ENCODE data around the gene NMNAT3. TPM values are rescaled to one million over a fixed set of nuclear protein-coding genes. Genes with fewer than 3 reads are reported as not detected.

Gene NMNAT3
- total RNA-seq, 2 donors from 2014 or later, result 1.2 to 1.6 TPM

DNA sequence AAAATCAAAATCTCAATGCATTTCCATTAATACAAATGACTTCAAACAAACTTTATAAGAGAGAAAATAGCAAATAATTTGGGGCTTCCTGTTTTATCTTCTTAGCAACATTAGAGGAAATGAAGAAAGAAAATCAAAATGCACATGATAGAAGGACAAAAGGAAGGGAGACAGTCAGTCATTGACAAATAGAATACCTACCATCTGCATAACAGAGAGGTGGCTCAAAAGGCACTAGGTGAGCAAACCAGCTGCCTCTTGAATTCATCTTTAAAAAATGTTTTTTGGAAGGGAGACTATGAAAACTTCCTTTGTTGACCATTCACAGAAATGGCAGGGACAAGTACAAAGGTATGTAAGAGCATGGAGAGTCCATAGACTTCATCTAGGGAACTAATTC is 9.4 kb downstream of the NMNAT3 start:
- no peaks in the 10 kb centered on the region for H3K36me3 Mint-ChIP-seq (ENCODE audit: low read depth)
- H3K27ac ChIP-seq (ENCODE audit: low read depth, low read length), result no peak overlapping the region
- no peaks in the 10 kb centered on the region for H3K4me1 ChIP-seq (ENCODE audit: control insufficient read depth, insufficient read depth, low read length)
- no peaks in the 10 kb centered on the region for H3K9me3 Mint-ChIP-seq
- peaks cover 4% of the 10 kb centered on the region for H3K27me3 Mint-ChIP-seq (ENCODE audit: insufficient read depth)
- H3K4me3 ChIP-seq (ENCODE audit: low read length), result no peak overlapping the region
- TF ChIP-seq, protein P1, sequence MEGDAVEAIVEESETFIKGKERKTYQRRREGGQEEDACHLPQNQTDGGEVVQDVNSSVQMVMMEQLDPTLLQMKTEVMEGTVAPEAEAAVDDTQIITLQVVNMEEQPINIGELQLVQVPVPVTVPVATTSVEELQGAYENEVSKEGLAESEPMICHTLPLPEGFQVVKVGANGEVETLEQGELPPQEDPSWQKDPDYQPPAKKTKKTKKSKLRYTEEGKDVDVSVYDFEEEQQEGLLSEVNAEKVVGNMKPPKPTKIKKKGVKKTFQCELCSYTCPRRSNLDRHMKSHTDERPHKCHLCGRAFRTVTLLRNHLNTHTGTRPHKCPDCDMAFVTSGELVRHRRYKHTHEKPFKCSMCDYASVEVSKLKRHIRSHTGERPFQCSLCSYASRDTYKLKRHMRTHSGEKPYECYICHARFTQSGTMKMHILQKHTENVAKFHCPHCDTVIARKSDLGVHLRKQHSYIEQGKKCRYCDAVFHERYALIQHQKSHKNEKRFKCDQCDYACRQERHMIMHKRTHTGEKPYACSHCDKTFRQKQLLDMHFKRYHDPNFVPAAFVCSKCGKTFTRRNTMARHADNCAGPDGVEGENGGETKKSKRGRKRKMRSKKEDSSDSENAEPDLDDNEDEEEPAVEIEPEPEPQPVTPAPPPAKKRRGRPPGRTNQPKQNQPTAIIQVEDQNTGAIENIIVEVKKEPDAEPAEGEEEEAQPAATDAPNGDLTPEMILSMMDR (conservative IDR thresholded peaks at IDR 0.05), result no peak
- H3K4me3 Mint-ChIP-seq, result no peak overlapping the region
- H3K27me3 ChIP-seq (ENCODE audit: control insufficient read depth, insufficient read depth, low read length, poor library complexity, severe bottlenecking), result no peaks in the 10 kb centered on the region
- H3K4me1 Mint-ChIP-seq, result peaks cover 5% of the 10 kb centered on the region
- H3K9me3 ChIP-seq (ENCODE audit: control insufficient read depth, low read length), result no peaks in the 10 kb centered on the region
- H3K9ac ChIP-seq (ENCODE audit: extremely low read depth, low read length, poor library complexity, severe bottlenecking), result no peak overlapping the region
- no peak overlapping the region for H3K27ac Mint-ChIP-seq
- DNase-seq, result no peak
- no peaks in the 10 kb centered on the region for H3K36me3 ChIP-seq (ENCODE audit: control insufficient read depth, insufficient read depth, low read length)

DNA sequence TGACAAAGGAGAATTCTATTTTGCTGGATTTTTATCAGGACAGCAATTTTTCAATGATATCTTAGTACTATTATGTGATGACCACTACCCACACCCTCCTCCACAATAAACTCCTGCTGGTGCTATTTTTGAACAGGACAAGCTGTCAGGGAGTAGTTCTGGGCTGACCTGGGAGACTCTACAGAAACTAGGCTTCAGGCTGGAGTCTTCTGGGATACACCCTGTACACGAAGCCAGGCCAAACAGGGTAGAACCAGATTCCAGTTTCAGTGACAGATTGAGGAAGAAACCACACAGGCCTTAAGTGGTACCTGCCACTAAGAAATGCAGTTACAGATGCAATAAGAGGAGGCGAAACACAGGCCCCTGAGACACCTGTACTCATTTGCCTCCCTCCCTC is 12.8 kb downstream of the NMNAT3 start:
- no peaks in the 10 kb centered on the region for H3K4me1 ChIP-seq (ENCODE audit: control insufficient read depth, insufficient read depth, low read length)
- no peaks in the 10 kb centered on the region for H3K9me3 ChIP-seq (ENCODE audit: control insufficient read depth, low read length)
- no peaks in the 10 kb centered on the region for H3K36me3 ChIP-seq (ENCODE audit: control insufficient read depth, insufficient read depth, low read length)
- H3K27ac ChIP-seq (ENCODE audit: low read depth, low read length), result no peak overlapping the region
- H3K27me3 ChIP-seq (ENCODE audit: control insufficient read depth, insufficient read depth, low read length, poor library complexity, severe bottlenecking), result no peaks in the 10 kb centered on the region
- H3K27me3 Mint-ChIP-seq (ENCODE audit: insufficient read depth), result no peaks in the 10 kb centered on the region
- WGBS, 2 experiments (ENCODE audit: insufficient coverage in 1 of 2, insufficient read length in 1 of 2), result 92 to 95% methylated on average over 1 to 2 of the region's 2 CpGs
- DNase-seq, result no peak
- no peak overlapping the region for H3K4me3 ChIP-seq (ENCODE audit: low read length)
- no peaks in the 10 kb centered on the region for H3K9me3 Mint-ChIP-seq
- TF ChIP-seq, protein P1 (conservative IDR thresholded peaks at IDR 0.05), result no peak
- H3K4me3 Mint-ChIP-seq, result no peak overlapping the region
- H3K27ac Mint-ChIP-seq, result no peak overlapping the region
- peaks cover 5% of the 10 kb centered on the region for H3K4me1 Mint-ChIP-seq
- H3K9ac ChIP-seq (ENCODE audit: extremely low read depth, low read length, poor library complexity, severe bottlenecking), result no peak overlapping the region
- no peaks in the 10 kb centered on the region for H3K36me3 Mint-ChIP-seq (ENCODE audit: low read depth)

DNA sequence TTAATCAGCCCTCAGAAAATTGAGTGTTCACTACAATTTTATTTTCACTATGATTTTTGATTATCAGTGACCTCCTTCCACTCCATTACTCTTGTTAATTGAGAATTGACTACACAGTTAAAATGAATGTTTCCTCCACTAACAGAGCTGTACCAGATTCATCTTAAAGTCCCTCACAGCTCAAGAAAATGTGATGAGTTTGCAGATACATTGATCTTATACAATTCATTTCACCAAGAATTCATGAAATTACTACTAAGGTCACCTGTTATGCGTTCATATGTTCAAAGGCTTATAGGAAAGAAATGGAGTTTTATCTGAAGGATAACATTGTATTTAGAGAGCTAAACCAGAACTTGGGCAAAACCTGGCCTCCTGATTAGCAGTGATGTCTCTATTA is 17.5 kb downstream of the NMNAT3 start:
- Histone ChIP-seq H3K4me3 (ENCODE audit: low read length) (no peak overlapping the region), H3K27ac (ENCODE audit: low read depth, low read length) (no peak overlapping the region), H3K36me3 (ENCODE audit: control insufficient read depth, insufficient read depth, low read length) (no peaks in the 10 kb centered on the region), H3K4me1 (ENCODE audit: control insufficient read depth, insufficient read depth, low read length) (no peaks in the 10 kb centered on the region), H3K9ac (ENCODE audit: extremely low read depth, low read length, poor library complexity, severe bottlenecking) (no peak overlapping the region), H3K9me3 (ENCODE audit: control insufficient read depth, low read length) (no peaks in the 10 kb centered on the region), H3K27me3 (ENCODE audit: control insufficient read depth, insufficient read depth, low read length, poor library complexity, severe bottlenecking) (no peaks in the 10 kb centered on the region)
- H3K27me3 Mint-ChIP-seq (ENCODE audit: insufficient read depth), result no peaks in the 10 kb centered on the region
- WGBS, 2 experiments (ENCODE audit: insufficient coverage in 1 of 2, insufficient read length in 1 of 2), result 70 to 100% methylated on average over 1 of the region's 1 CpG
- TF ChIP-seq, protein P1 (conservative IDR thresholded peaks at IDR 0.05), result no peak
- no peak for DNase-seq
- no peaks in the 10 kb centered on the region for H3K36me3 Mint-ChIP-seq (ENCODE audit: low read depth)
- H3K4me3 Mint-ChIP-seq, result no peak overlapping the region
- no peak overlapping the region for H3K27ac Mint-ChIP-seq
- no peaks in the 10 kb centered on the region for H3K4me1 Mint-ChIP-seq
- H3K9me3 Mint-ChIP-seq, result no peaks in the 10 kb centered on the region
